ENCODE data around the gene AP3S2.

The AP3S2 gene

DNA sequence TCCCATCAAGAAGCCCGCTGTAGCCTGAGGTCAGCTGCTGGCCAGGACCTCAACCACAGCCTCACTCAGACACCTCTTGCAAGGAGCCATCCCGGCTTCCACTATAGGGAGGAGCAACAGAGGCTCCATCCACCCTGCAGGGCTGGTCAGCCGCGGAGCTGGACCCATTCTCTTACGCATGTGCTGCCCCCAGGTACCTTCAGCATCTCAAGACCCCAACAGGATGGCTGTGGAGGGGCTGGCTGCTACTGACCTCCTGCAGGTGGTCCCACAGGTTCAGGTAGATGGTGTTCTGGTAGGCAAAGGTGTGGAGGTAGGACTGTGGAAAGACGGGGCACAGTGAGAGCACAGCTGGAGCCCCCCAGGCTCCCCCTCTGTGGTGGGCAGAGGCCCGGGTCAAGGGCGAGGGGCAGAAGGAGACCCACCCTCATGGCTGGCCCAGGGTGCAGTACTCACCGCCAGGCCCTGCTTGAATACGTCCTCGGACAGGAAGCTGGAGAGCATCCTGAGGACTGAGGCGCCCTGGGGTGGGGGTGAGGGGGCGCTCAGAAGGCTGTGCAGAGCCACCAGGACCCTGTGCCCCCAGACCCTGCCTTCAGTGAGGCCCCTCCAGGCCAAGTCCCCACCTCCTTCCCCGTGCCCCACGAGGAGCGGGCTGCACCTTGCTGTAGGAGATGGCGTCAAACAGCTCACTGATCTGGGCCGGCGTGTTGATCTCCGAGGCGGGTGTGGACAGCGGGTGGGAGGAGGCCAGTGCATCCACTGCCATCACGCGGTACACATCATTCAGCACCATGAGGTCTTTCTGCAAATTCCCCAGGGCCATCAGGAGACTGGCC is 90.6 kb downstream of the AP3S2 start:
- no peaks in the 10 kb centered on the region for H3K9me3 ChIP-seq (ENCODE audit: control insufficient read depth in 1 of 2, low read length in 2 of 2)
- H3K36me3 ChIP-seq (ENCODE audit: control insufficient read depth in 1 of 2, insufficient read depth in 2 of 2, low read length in 2 of 2) = peaks cover 0 to 6% of the 10 kb centered on the region in 2 donors
- H3K27me3 ChIP-seq (ENCODE audit: low read depth, low read length) = no peaks in the 10 kb centered on the region
- H3K4me1 ChIP-seq (ENCODE audit: control insufficient read depth in 1 of 2, insufficient read depth in 2 of 2, low read length in 2 of 2) = no peaks in the 10 kb centered on the region
- no peak overlapping the region for H3K4me3 ChIP-seq (ENCODE audit: low read depth in 1 of 2, low read length in 2 of 2)
- no peak overlapping the region for H3K27ac ChIP-seq (ENCODE audit: low read length)

DNA sequence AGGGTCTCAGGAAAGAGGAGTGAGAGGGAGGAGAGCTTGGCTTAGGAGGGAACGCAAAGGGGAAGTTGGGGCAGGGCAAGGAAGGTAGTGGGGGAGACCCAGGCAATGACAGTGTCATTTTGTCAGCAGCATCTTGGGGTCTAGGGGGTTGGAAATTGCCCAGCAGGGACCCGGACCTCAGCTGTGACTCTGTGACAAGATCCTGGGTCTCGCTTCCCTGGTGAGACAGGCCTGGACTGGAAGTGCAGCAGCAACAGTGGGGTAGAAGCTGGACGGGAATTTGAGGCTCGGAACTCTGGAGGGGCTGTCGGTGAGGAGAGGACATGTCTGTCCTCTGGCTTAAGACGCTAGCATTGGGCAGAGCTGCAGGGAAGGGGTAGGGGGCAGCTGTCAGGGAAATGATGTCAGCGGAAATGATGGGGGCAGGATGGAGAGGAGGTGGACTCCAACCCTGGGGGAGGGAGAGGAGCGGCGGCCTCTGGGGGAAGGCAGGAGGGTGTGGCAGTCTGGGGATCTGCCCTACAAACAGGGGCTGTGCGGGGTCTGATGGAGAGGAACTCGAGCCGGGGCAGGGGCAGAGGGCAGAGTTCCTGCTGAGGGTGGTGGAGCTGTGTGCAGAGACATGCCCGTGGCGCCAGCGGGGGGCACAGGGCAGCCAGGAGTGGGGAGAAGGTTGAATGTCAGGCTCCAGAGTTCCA is 91.4 kb downstream of the AP3S2 start:
- H3K36me3 ChIP-seq (ENCODE audit: control insufficient read depth in 1 of 2, insufficient read depth in 2 of 2, low read length in 2 of 2) = peaks cover 0 to 6% of the 10 kb centered on the region in 2 donors
- H3K27me3 ChIP-seq (ENCODE audit: low read depth, low read length) = no peaks in the 10 kb centered on the region
- H3K4me3 ChIP-seq (ENCODE audit: low read depth in 1 of 2, low read length in 2 of 2) = no peak overlapping the region
- H3K27ac ChIP-seq (ENCODE audit: low read length) = no peak overlapping the region
- no peaks in the 10 kb centered on the region for H3K9me3 ChIP-seq (ENCODE audit: control insufficient read depth in 1 of 2, low read length in 2 of 2)
- H3K4me1 ChIP-seq (ENCODE audit: control insufficient read depth in 1 of 2, insufficient read depth in 2 of 2, low read length in 2 of 2) = no peaks in the 10 kb centered on the region

DNA sequence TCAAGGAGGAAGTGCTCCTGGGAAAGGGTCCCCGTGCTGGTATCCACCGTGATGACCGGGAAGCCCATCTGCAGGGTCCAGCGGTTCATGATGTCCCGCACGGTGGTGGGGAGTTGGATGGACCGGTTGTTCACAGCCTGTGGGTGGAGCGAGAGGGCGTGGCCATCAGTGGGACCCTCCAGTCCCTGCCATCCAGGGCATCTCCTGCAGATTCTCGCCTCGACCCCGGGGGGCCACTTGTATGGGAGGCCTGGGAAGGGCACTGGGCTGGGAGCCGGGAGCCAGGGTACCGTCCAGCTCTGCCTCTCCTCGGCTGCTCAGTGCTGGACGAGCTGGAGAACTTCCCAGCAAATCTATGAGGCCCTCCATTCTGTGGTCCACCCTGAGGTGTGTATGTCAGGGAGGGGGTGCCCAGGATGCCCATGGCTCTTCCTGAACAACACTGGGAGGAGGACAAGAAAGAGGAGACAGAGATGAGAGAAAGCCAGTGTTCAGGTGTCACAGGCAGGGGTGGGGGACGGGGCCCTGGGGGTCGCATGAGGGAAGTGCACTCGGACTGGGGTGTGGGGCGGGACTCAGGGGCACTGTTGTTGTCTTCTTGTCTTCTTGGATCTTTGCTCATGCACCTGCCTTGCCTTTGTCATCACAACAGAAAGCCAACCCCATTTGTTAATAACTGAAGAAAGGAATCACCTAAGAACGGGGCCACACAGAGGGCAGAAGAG is 92.2 kb downstream of the AP3S2 start:
- Histone ChIP-seq H3K27ac (ENCODE audit: low read length) (no peak overlapping the region), H3K36me3 (ENCODE audit: control insufficient read depth in 1 of 2, insufficient read depth in 2 of 2, low read length in 2 of 2) (peaks cover 0 to 6% of the 10 kb centered on the region in 2 donors), H3K9me3 (ENCODE audit: control insufficient read depth in 1 of 2, low read length in 2 of 2) (no peaks in the 10 kb centered on the region)

DNA sequence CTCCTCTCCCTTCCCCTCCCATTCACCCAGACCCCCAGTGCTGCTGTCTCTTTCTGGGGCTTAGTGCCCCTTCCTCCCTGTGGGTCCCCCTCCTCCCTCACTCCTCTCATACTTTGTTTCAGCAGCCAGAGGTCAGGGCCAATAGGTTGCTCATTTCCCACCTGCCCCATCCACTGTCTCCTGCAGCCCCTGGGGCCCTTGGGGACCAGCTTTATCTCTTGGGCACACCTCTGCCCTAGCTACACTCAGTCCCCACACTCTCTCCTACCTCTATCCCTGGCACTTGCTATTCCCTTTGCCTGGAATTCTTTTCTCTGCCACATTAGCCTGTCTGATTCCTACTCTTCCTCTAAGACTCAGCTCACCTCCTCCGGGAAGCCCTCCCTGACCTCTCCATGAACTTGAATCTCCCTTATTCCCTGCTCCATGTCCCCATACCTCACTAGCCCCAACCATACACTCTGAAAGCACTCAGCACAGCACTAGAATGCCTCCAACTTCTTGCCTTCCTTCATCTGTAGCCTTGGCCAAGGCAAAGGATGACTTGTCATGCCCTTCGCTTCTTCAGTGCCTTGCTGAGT is 93.8 kb downstream of the AP3S2 start:
- no peak overlapping the region for H3K27ac ChIP-seq (ENCODE audit: low read length)
- no peaks in the 10 kb centered on the region for H3K4me1 ChIP-seq (ENCODE audit: control insufficient read depth in 1 of 2, insufficient read depth in 2 of 2, low read length in 2 of 2)
- peaks cover 0 to 6% of the 10 kb centered on the region in 2 donors for H3K36me3 ChIP-seq (ENCODE audit: control insufficient read depth in 1 of 2, insufficient read depth in 2 of 2, low read length in 2 of 2)
- H3K27me3 ChIP-seq (ENCODE audit: low read depth, low read length) = no peaks in the 10 kb centered on the region
- H3K4me3 ChIP-seq (ENCODE audit: low read depth in 1 of 2, low read length in 2 of 2) = no peak overlapping the region
- H3K9me3 ChIP-seq (ENCODE audit: control insufficient read depth in 1 of 2, low read length in 2 of 2) = peaks cover 0 to 4% of the 10 kb centered on the region in 2 donors

More for the DNA sequence above, 92.2 kb downstream of the AP3S2 start:
- no peaks in the 10 kb centered on the region for H3K4me1 ChIP-seq (ENCODE audit: control insufficient read depth in 1 of 2, insufficient read depth in 2 of 2, low read length in 2 of 2)
- no peak overlapping the region for H3K4me3 ChIP-seq (ENCODE audit: low read depth in 1 of 2, low read length in 2 of 2)
- no peaks in the 10 kb centered on the region for H3K27me3 ChIP-seq (ENCODE audit: low read depth, low read length)

DNA sequence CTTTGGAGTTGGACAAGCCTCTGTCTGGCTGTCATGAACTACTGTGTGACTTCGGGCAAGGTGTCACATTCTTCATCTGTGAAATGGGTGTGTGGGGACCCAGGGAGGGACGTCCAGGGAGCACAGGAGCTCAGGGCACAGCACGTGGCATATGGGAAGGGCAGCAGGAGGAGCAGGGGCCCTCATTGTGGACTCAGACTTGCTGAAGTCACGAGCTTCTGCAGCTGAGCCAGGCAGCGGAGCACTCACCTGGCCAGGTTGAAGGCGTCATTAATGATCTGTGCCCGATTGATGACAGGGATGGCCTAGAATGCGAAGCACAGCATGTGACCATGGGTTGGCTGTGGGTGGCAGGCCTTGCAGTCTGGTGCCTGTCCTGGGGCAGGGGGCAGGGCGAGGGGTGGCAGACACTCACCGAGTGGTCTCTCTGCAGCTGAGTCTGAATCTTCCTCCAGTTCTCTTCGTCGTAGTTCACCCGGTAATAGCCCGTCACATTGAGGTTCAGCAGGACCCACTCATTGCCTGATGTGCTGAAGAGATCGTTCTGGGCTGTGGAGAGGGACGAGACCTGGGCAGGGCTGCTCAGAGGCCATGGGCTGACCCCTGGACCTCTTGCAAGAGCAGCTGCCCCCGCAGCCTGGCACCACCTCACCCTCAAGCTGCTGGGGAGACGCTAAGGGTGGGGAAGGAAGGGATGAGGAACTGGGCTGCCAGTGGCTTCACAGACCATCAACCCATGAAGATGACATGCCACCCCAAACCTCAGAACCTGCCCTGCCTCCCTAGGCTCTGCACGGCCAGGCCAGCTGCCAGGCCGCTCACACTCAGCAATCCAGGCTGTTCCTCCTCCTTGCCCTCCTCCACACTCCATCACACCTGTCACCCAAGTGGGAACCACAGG is 94.5 kb downstream of the AP3S2 start:
- Histone ChIP-seq H3K27me3 (ENCODE audit: low read depth, low read length) (no peaks in the 10 kb centered on the region), H3K27ac (ENCODE audit: low read length) (no peak overlapping the region), H3K4me3 (ENCODE audit: low read depth in 1 of 2, low read length in 2 of 2) (no peak overlapping the region), H3K9me3 (ENCODE audit: control insufficient read depth in 1 of 2, low read length in 2 of 2) (peaks cover 0 to 4% of the 10 kb centered on the region in 2 donors), H3K36me3 (ENCODE audit: control insufficient read depth in 1 of 2, insufficient read depth in 2 of 2, low read length in 2 of 2) (peaks cover 0 to 6% of the 10 kb centered on the region in 2 donors), H3K4me1 (ENCODE audit: control insufficient read depth in 1 of 2, insufficient read depth in 2 of 2, low read length in 2 of 2) (no peaks in the 10 kb centered on the region)

DNA sequence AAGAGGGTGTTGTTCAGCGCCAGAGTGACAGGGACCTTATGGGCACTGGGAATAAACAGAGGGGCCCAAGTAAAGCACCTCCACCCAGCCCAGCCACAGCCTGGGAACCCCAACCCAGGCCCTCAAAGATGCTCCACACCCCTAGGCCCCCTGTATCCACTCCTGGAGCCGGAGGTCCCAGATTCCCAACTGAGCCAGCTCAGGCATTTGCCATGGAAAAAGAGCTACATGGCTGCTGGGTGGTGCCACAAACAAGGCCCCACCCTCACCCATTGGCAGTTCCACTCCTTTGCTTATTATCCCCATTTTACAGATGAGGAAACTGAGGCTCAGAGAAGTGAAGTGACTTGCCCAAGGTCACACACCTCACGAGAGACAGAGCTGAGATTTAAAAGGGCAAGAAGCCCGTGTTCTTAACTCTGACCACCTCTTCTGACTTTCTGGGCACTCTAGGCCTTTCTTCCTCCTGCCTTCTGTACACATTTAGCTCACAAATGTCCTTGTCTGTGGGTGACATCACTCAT is 96.1 kb downstream of the AP3S2 start:
- H3K36me3 ChIP-seq (ENCODE audit: control insufficient read depth in 1 of 2, insufficient read depth in 2 of 2, low read length in 2 of 2) = peaks cover 0 to 6% of the 10 kb centered on the region in 2 donors
- peaks cover 0 to 4% of the 10 kb centered on the region in 2 donors for H3K9me3 ChIP-seq (ENCODE audit: control insufficient read depth in 1 of 2, low read length in 2 of 2)
- H3K27ac ChIP-seq (ENCODE audit: low read length) = no peak overlapping the region
- H3K4me1 ChIP-seq (ENCODE audit: control insufficient read depth in 1 of 2, insufficient read depth in 2 of 2, low read length in 2 of 2) = no peaks in the 10 kb centered on the region
- H3K27me3 ChIP-seq (ENCODE audit: low read depth, low read length) = no peaks in the 10 kb centered on the region
- H3K4me3 ChIP-seq (ENCODE audit: low read depth in 1 of 2, low read length in 2 of 2) = no peak overlapping the region

DNA sequence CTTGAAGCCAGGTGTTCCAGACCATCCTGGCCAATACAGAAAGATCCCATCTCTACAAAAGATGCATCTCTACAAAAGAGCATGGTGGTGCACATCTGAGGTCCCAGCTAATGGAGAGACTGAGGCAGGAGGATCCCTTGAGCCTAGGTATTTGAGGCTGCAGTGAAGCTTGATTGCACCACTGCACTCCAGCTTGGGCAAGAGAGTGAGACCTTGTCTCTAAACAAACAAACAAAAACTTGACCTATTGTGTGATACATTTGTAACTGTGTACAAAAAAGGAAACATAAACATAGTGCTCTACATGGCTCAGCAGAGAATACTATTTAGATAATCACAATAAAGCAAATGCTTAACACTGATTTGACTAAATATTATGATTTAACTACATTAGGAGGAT is 97.8 kb downstream of the AP3S2 start:
- Histone ChIP-seq H3K9me3 (ENCODE audit: control insufficient read depth in 1 of 2, low read length in 2 of 2) (peaks cover 0 to 4% of the 10 kb centered on the region in 2 donors), H3K36me3 (ENCODE audit: control insufficient read depth in 1 of 2, insufficient read depth in 2 of 2, low read length in 2 of 2) (no peaks in the 10 kb centered on the region), H3K27me3 (ENCODE audit: low read depth, low read length) (no peaks in the 10 kb centered on the region), H3K4me1 (ENCODE audit: control insufficient read depth in 1 of 2, insufficient read depth in 2 of 2, low read length in 2 of 2) (no peaks in the 10 kb centered on the region), H3K4me3 (ENCODE audit: low read depth in 1 of 2, low read length in 2 of 2) (no peak overlapping the region), H3K27ac (ENCODE audit: low read length) (no peak overlapping the region)

DNA sequence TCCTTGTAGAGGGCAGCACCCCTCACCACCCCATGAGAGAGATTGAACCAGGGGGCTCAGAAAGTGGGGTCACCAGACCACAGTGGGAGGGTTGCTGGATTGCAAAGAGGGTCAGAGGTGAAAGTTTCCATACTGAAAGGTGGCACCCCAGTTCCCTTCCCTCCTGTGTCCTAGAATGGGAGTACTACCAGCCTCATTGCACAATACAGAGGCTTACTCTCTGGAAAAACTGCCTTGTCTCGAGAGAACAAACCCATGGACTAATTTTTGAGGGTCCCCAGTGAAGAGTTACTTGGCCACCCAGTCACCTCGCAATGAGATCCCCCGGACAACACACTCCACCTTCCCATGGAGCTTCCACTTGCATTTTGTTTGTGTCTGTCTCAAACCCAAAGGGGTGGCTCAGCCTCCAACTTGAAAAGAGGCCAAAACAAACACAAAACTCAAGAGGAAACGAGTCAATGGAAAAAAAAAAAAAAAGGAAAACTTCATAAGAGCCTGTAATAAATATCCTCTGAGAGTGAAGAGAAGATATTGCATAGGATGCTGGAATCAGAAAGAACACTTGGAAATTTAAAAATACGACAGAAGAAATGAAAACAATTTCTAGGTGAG is 99.1 kb downstream of the AP3S2 start:
- H3K36me3 ChIP-seq (ENCODE audit: control insufficient read depth in 1 of 2, insufficient read depth in 2 of 2, low read length in 2 of 2) = no peaks in the 10 kb centered on the region

DNA sequence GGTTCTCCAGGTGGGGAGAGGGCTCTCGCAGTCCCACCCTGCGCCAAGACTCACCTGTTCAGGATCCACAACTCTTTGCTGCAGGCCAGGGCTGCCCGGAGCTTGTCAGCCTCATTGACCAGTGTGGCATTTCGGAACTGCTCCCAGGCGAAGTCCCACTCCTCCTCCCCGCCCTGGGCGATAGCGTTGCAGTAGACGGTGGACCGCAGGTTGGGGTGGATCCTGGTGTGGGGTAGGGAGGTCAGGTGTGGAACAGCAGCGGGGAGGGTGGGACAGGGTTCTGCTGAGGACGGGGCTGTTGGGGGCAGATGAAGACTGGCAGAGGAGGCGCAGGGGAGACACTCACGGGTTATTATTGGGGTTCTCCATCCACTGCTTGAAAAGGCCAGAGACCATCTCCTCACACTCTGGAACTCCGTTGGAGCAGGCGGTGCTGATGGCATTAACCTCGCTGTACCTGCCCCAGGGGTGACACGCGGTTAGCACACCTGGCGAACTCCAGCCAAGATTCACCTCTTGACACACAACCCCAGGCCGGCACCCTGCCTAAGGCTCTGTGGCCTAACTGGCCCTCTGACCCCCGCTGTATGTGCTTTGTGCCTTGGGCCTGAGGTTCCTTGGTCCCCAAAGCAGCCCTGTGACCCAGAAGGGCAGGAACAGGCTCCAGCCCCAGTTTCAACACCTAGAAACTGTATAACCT is 101.5 kb downstream of the AP3S2 start:
- no peak overlapping the region for H3K27ac ChIP-seq (ENCODE audit: low read length)
- H3K36me3 ChIP-seq (ENCODE audit: control insufficient read depth in 1 of 2, insufficient read depth in 2 of 2, low read length in 2 of 2) = peaks cover 0 to 3% of the 10 kb centered on the region in 2 donors
- H3K27me3 ChIP-seq (ENCODE audit: low read depth, low read length) = no peaks in the 10 kb centered on the region
- peaks cover 0 to 4% of the 10 kb centered on the region in 2 donors for H3K9me3 ChIP-seq (ENCODE audit: control insufficient read depth in 1 of 2, low read length in 2 of 2)
- no peak overlapping the region for H3K4me3 ChIP-seq (ENCODE audit: low read depth in 1 of 2, low read length in 2 of 2)
- H3K4me1 ChIP-seq (ENCODE audit: control insufficient read depth in 1 of 2, insufficient read depth in 2 of 2, low read length in 2 of 2) = no peaks in the 10 kb centered on the region

More for the DNA sequence above, 99.1 kb downstream of the AP3S2 start:
- Histone ChIP-seq H3K9me3 (ENCODE audit: control insufficient read depth in 1 of 2, low read length in 2 of 2) (peaks cover 0 to 4% of the 10 kb centered on the region in 2 donors), H3K27ac (ENCODE audit: low read length) (no peak overlapping the region), H3K27me3 (ENCODE audit: low read depth, low read length) (no peaks in the 10 kb centered on the region), H3K4me3 (ENCODE audit: low read depth in 1 of 2, low read length in 2 of 2) (no peak overlapping the region), H3K4me1 (ENCODE audit: control insufficient read depth in 1 of 2, insufficient read depth in 2 of 2, low read length in 2 of 2) (no peaks in the 10 kb centered on the region)

All from muscle layer of duodenum (tissue), 2 donors.